Hepatocyte (in vitro differentiated cells): Measurements from ENCODE around the gene AP2A1. TPM values are rescaled to one million over a fixed set of nuclear protein-coding genes. Genes with fewer than 3 reads are reported as not detected.

ENCODE experiments used
- DNase-seq: peaks from one replicate; pipeline ENCODE4 v3.0.0-alpha.2; 2016; ENCODE audit warnings: low spot score
- H2AFZ ChIP-seq: fragments of 200-600 bp; sonication (generic); 2 replicates; pipeline ENCODE4 v1.6.0; 2016; ENCODE audit warnings: antibody characterized with exemption, mild to moderate bottlenecking
- H3K27ac ChIP-seq: fragments of 200-600 bp; sonication (generic); 2 replicates; pipeline ENCODE4 v1.5.1; 2016; ENCODE audit warnings: mild to moderate bottlenecking
- H3K27me3 ChIP-seq: fragments of 200-600 bp; sonication (generic); 2 replicates; pipeline ENCODE4 v1.6.1; 2016
- H3K36me3 ChIP-seq: fragments of 200-600 bp; sonication (generic); replicated peaks from 2 replicates; pipeline ENCODE4 v1.5.1; 2016; ENCODE audit warnings: low read depth; ENCODE audit not compliant: insufficient read depth
- H3K4me1 ChIP-seq: fragments of 200-600 bp; sonication (generic); 2 replicates; pipeline ENCODE4 v1.5.1; 2016; ENCODE audit warnings: mild to moderate bottlenecking, moderate library complexity; ENCODE audit not compliant: insufficient read depth
- H3K4me2 ChIP-seq: fragments of 200-600 bp; sonication (generic); 2 replicates; pipeline ENCODE4 v1.6.0; 2016
- H3K4me3 ChIP-seq: fragments of 200-600 bp; sonication (generic); 2 replicates; pipeline ENCODE4 v1.5.1; 2016; ENCODE audit warnings: mild to moderate bottlenecking
- H3K79me2 ChIP-seq: fragments of 200-600 bp; sonication (generic); 2 replicates; pipeline ENCODE4 v1.6.0; 2017; ENCODE audit warnings: mild to moderate bottlenecking
- H3K9me2 ChIP-seq: fragments of 200-600 bp; sonication (generic); replicated peaks from 2 replicates; pipeline ENCODE4 v1.6.0; 2017; ENCODE audit warnings: mild to moderate bottlenecking; ENCODE audit not compliant: insufficient read depth
- H3K9me3 ChIP-seq: fragments of 200-600 bp; sonication (generic); 2 replicates; pipeline ENCODE4 v1.5.1; 2016; ENCODE audit warnings: low read depth, mild to moderate bottlenecking
- H4K20me1 ChIP-seq: fragments of 200-600 bp; sonication (generic); 2 replicates; pipeline ENCODE4 v1.6.0; 2016; ENCODE audit warnings: mild to moderate bottlenecking; ENCODE audit not compliant: insufficient read depth, poor library complexity, severe bottlenecking
- CTCF ChIP-seq: fragments of 200-600 bp; sonication (generic); IDR thresholded peaks from 2 replicates; pipeline ENCODE4 v1.5.1; 2016; ENCODE audit warnings: antibody characterized with exemption, mild to moderate bottlenecking; ENCODE audit not compliant: poor library complexity
- EZH2 ChIP-seq: fragments of 200-600 bp; sonication (generic); IDR thresholded peaks from 2 replicates; pipeline ENCODE4 v1.6.1; 2016; ENCODE audit warnings: antibody characterized with exemption, mild to moderate bottlenecking, borderline replicate concordance
- EZH2phosphoT487 ChIP-seq: fragments of 200-600 bp; sonication (generic); IDR thresholded peaks from one replicate; pipeline ENCODE4 v1.6.1; 2018; ENCODE audit warnings: antibody characterized with exemption, mild to moderate bottlenecking, low read depth, moderate library complexity; ENCODE audit not compliant: unreplicated experiment, severe bottlenecking
- WGBS: methylation state at CpG from one replicate; pipeline ENCODE4 v1.1.6; 2016; ENCODE audit warnings: low lambda C conversion rate; ENCODE audit errors: missing lambda C conversion rate; 5-methylcytosine and 5-hydroxymethylcytosine counted together
- polyA plus RNA-seq: library from polyadenylated mRNA; unstranded; fragments of >200 nt; fragmentation: Nextera tagmentation; extraction: Ambion mirVana; gene quantifications from 2 replicates; pipeline ENCODE4 v1.2.1, GENCODE V29; 2016
- total RNA-seq: library from RNA; depleted of rRNA; stranded (reverse); fragments of >200 nt; gene quantifications from 2 replicates; pipeline ENCODE4 v1.2.3, GENCODE V29; 2014

AP2A1 gene
- total and polyA plus RNA-seq, 2 experiments from 2014 or later, result 62.1 to 64.8 TPM

DNA sequence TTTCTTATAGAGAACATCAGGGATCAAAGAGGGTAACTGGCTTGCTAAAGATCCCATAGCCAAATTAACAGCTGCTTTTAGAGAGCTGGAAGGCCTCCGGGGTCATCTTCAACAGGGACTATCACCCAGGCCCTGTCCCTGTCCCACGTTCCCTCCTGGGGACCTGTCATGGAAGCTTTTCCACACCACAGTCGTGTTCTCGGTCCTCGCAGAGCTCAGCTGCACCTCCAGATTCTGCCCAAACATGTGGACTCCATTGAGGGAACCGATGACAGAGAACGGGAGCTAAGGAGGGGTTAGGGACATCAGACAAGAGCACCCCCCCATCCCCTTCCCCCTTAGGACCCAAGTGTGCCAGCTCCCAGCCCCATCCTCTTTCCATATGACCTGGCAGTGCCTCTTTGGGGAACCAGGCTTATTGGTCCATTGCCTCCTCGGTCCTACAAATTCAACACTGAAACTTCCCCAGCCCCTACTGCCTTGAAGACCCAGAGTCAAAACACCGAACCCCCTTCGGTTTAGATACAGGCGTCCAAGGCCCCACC, 45.7 kb downstream of the AP2A1 start:
- Histone ChIP-seq H3K79me2 (no peaks in the 10 kb centered on the region), H3K9me3 (no peaks in the 10 kb centered on the region), H3K4me3 (peak overlapping the region; percentile 49), H4K20me1 (no peaks in the 10 kb centered on the region), H3K4me2 (peak overlapping the region; percentile 86), H2AFZ (peak overlapping the region; percentile 51), H3K36me3 (no peaks in the 10 kb centered on the region), H3K27me3 (no peaks in the 10 kb centered on the region), H3K4me1 (peaks cover 11% of the 10 kb centered on the region), H3K9me2 (no peaks in the 10 kb centered on the region), H3K27ac (peak overlapping the region; percentile 89)
- no peak for DNase-seq
- TF ChIP-seq EZH2phosphoT487 (no peak), CTCF (no peak), EZH2 (no peak)
- 76% methylated on average over 8 of the region's 11 CpGs for WGBS

GRCh38 chr19:49812997-49813861, 46.4 kb downstream of the AP2A1 start, which contains the start of gene FUZ:
FUZ (minus strand) TSS chr19:49813292; CDS start chr19:49813106, 186 bp downstream.
- peak within 1 kb of the TSS; percentile 89 for H3K27ac ChIP-seq
- TF ChIP-seq CTCF, result peak; percentile 37
- TF ChIP-seq EZH2, result no peak
- TF ChIP-seq EZH2phosphoT487, result no peak
- DNase-seq, result peak; percentile 97
- peaks cover under 1% of the 10 kb centered on the region for H3K79me2 ChIP-seq
- H3K4me2 ChIP-seq, result peak within 1 kb of the TSS; percentile 86
- no peaks in the 10 kb centered on the region for H3K9me2 ChIP-seq
- H4K20me1 ChIP-seq, result no peaks in the 10 kb centered on the region
- no peaks in the 10 kb centered on the region for H3K36me3 ChIP-seq
- no peaks in the 10 kb centered on the region for H3K27me3 ChIP-seq
- peak within 1 kb of the TSS; percentile 51 for H2AFZ ChIP-seq
- peak within 1 kb of the TSS; percentile 49 for H3K4me3 ChIP-seq
- no peaks in the 10 kb centered on the region for H3K9me3 ChIP-seq
- peaks cover 11% of the 10 kb centered on the region for H3K4me1 ChIP-seq
- WGBS, result under 1% methylated on average over 43 of the region's 45 CpGs

- H3K9me2 ChIP-seq, result no peaks in the 10 kb centered on the region
- TF ChIP-seq EZH2 (no peak), CTCF (no peak), EZH2phosphoT487 (no peak)
- H3K36me3 ChIP-seq, result no peaks in the 10 kb centered on the region
- 75% methylated on average over 1 of the region's 1 CpG for WGBS
- no peak for DNase-seq
- H3K4me2 ChIP-seq, result peak overlapping the region; percentile 86
- no peaks in the 10 kb centered on the region for H3K9me3 ChIP-seq
- peak overlapping the region; percentile 25 for H3K27ac ChIP-seq
- no peaks in the 10 kb centered on the region for H4K20me1 ChIP-seq
- peaks cover 12% of the 10 kb centered on the region for H3K4me1 ChIP-seq
- H3K4me3 ChIP-seq, result no peak overlapping the region
- H3K27me3 ChIP-seq, result no peaks in the 10 kb centered on the region
- peak overlapping the region; percentile 5 for H2AFZ ChIP-seq
- peaks cover 8% of the 10 kb centered on the region for H3K79me2 ChIP-seq
These were observed 47.2 kb downstream of the AP2A1 start for GRCh38 chr19:49814010-49814409.
